Measurements from ENCODE around the gene LAMA4.

DNA sequence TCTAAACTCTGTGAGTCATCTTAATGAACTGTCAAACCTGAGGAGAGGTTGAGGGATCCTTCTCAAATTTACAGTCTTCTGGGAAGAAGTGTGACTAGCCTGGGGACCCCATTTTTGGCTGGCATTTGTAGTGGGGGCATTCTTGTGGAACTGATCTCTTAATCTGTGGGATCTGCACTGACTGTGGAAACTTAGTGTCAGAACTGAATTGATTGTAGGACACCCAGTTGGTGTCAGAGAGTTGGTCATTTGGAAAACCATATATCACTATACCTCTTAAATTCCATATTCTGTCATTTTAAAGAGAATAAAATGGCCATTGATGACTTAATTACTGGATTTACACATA, 48.3 kb downstream of the LAMA4 start:
- TF ChIP-seq CTCF (IDR thresholded peaks at IDR 0.05; ENCODE audit: insufficient read depth, low read length, poor library complexity, severe bottlenecking), result no peak
- no peak for TF ChIP-seq EZH2phosphoT487 (conservative IDR thresholded peaks at IDR 0.05; ENCODE audit: low read length)
